Ovary (tissue), 9 donors: ENCODE results near the gene FGFR4. TPM values are rescaled to one million over a fixed set of nuclear protein-coding genes. Genes with fewer than 3 reads are reported as not detected.

Experiments used
- DNase-seq, 5 donors: peaks; one replicate each; pipeline ENCODE4 v3.0.0-alpha.2; 2019 to 2020
- H3K27ac ChIP-seq, 2 donors: fragments of 200-600 bp; one replicate each; pipeline versions ENCODE4 v1.5.1 to v1.8.0; 2019 to 2022
- H3K27me3 ChIP-seq: fragments of 200-600 bp; one replicate; pipeline ENCODE4 v1.8.0; 2022
- H3K36me3 ChIP-seq: fragments of 200-600 bp; sonication (generic); one replicate; pipeline ENCODE4 v1.5.1; 2019
- H3K4me1 ChIP-seq: one replicate; pipeline ENCODE4 v1.8.1; 2013; ENCODE audit warnings: mild to moderate bottlenecking, moderate library complexity; ENCODE audit not compliant: insufficient read depth
- H3K4me3 ChIP-seq: fragments of 200-600 bp; sonication (generic); one replicate; pipeline ENCODE4 v1.5.1; 2017
- H3K9me3 ChIP-seq, 2 donors: fragments of 200-600 bp in 1 of 2; sonication (generic) in 1 of 2; one replicate each; pipeline versions ENCODE4 v1.5.1 to v1.8.1; 2013 to 2019; ENCODE audit warnings: mild to moderate bottlenecking in 1 of 2, moderate library complexity in 1 of 2
- EP300 ChIP-seq: sonication (generic); formaldehyde crosslinking; IDR thresholded peaks from one replicate; pipeline ENCODE4 v1.6.1; 2017; ENCODE audit warnings: antibody characterized with exemption
- POLR2A ChIP-seq: fragments of 450-650 bp; IDR thresholded peaks from one replicate; pipeline ENCODE4 v1.6.1; 2017; ENCODE audit warnings: antibody characterized with exemption, mild to moderate bottlenecking, moderate library complexity
- WGBS, 3 donors: extraction: QIAGEN DNeasy Blood & Tissue Kit in 1 of 3; methylation state at CpG; one replicate each; pipeline versions ENCODE4 v1.1.5 to v1.1.7; 2013 to 2017; 5-methylcytosine and 5-hydroxymethylcytosine counted together
- intact Hi-C, 4 donors: fragments of 100-400 bp; cut with DNase I; formaldehyde crosslinking; loops; one replicate each; pipeline versions ENCODE4 v1.11.0 to v1.15.1; 2022 to 2023
- polyA plus RNA-seq, 2 donors: library from polyadenylated mRNA; stranded (reverse); fragments of 200-250 nt in 1 of 2; fragments of 350-450 nt in 1 of 2; fragmentation: Illumina TruSeq in 1 of 2; extraction: RNeasy Lipid Tissue Mini Kit (QIAGEN cat#74804) in 1 of 2; gene quantifications; one replicate each; pipeline ENCODE4 v1.2.3, GENCODE V29; 2013 to 2014
- total RNA-seq, 7 donors: library from RNA; depleted of rRNA in 2 of 7; stranded (reverse); fragments of >200 nt in 2 of 7; fragmentation: NEBNext Ultra II Directional in 3 of 7; extraction: Animal tissue kit (Norgen Biotek cat#: 25700) in 3 of 7; gene quantifications; one replicate each; pipeline versions ENCODE4 v1.1.0 to v1.2.4, GENCODE V29; 2016 to 2023
- TF ChIP-seq, protein P1 (sequence below), 3 donors: fragments of 450-650 bp in 2 of 3; fragments of 200-600 bp in 1 of 3; IDR thresholded peaks; one replicate each; pipeline versions ENCODE4 v1.5.1 to v1.8.0; 2016 to 2022; ENCODE audit warnings: antibody characterized with exemption in 3 of 3, mild to moderate bottlenecking in 1 of 3
- donor health status: DM: no; HTN: no; CAD: no; lungs with moderate emphysema.
- donor health status: DM: no; HTN: no; CAD: no.
- donor health status: Bipolar disorder and iron deficiency.
- donor health status: DM: yes; HTN: yes; CAD: no.
- donor health status: DM: no; HTN: no; CAD: no.
- donor health status: DM: yes; HTN: yes; CAD: no.

FGFR4 gene
- total and polyA plus RNA-seq, 9 donors, result 2.7 to 90.3 (median 25.6) TPM

DNA sequence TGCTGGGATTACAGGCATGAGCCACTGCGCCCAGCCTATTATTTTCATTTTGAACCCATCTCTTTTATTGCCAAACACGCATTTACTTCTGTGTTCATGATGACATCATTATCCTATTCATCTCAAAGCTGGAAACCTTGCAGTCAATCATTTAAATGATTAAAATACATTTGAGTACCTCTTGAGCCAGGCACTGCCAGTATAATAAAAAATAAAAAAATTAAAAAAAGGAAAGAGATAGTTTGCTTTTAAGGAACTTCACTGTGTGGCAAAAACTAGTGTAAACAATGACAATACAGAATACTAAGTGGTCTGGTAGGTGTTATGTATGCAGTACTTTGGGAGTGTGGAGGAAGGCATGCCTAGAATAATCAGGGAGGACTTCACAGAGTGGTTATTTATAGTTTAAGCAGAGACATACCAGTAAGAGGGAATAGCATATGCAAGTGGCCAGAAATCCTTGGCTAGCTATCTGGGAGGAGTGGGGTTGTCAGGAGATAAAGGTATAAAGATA is 55.4 kb downstream of the FGFR4 start:
- no peak for TF ChIP-seq EP300
- WGBS, 3 donors, result 85 to 90% (median 87%) methylated on average over 2 of the region's 2 CpGs
- Histone ChIP-seq H3K36me3 (no peaks in the 10 kb centered on the region), H3K9me3 (no peaks in the 10 kb centered on the region), H3K27ac (no peak overlapping the region), H3K4me3 (no peak overlapping the region), H3K27me3 (no peaks in the 10 kb centered on the region), H3K4me1 (peaks cover 2% of the 10 kb centered on the region)
- intact Hi-C loops, result no loop called here
- no peak for DNase-seq

DNA sequence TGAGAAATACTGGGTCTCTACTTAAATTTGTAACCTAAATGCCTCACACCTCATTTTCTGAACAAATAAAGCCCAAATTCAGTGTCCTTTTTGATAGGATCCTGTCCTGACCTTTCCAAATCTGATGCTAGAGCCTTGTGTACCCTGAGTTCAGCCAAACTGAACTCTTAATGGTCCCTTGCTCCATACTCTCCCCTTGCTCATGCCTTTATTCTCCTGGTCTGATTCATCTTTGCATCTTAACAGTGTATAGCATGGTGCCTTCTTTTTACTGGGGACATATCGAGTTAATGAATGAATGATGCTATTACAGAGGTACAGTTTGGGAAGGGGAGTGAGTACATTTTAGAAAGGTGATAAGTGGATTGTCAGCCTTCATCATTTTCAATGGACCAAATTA is 56.1 kb downstream of the FGFR4 start:
- DNase-seq, result no peak
- H3K27me3 ChIP-seq, result no peaks in the 10 kb centered on the region
- no peak overlapping the region for H3K27ac ChIP-seq
- no peaks in the 10 kb centered on the region for H3K9me3 ChIP-seq
- no peaks in the 10 kb centered on the region for H3K36me3 ChIP-seq
- 92 to 95% (median 92%) methylated on average over 1 of the region's 1 CpG for WGBS, 3 donors
- intact Hi-C loops, result no loop called here
- H3K4me3 ChIP-seq, result no peak overlapping the region
- H3K4me1 ChIP-seq, result peaks cover 2% of the 10 kb centered on the region
- TF ChIP-seq POLR2A (no peak), EP300 (no peak)
- TF ChIP-seq, protein P1, sequence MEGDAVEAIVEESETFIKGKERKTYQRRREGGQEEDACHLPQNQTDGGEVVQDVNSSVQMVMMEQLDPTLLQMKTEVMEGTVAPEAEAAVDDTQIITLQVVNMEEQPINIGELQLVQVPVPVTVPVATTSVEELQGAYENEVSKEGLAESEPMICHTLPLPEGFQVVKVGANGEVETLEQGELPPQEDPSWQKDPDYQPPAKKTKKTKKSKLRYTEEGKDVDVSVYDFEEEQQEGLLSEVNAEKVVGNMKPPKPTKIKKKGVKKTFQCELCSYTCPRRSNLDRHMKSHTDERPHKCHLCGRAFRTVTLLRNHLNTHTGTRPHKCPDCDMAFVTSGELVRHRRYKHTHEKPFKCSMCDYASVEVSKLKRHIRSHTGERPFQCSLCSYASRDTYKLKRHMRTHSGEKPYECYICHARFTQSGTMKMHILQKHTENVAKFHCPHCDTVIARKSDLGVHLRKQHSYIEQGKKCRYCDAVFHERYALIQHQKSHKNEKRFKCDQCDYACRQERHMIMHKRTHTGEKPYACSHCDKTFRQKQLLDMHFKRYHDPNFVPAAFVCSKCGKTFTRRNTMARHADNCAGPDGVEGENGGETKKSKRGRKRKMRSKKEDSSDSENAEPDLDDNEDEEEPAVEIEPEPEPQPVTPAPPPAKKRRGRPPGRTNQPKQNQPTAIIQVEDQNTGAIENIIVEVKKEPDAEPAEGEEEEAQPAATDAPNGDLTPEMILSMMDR (IDR thresholded peaks at IDR 0.05), result no peak

DNA sequence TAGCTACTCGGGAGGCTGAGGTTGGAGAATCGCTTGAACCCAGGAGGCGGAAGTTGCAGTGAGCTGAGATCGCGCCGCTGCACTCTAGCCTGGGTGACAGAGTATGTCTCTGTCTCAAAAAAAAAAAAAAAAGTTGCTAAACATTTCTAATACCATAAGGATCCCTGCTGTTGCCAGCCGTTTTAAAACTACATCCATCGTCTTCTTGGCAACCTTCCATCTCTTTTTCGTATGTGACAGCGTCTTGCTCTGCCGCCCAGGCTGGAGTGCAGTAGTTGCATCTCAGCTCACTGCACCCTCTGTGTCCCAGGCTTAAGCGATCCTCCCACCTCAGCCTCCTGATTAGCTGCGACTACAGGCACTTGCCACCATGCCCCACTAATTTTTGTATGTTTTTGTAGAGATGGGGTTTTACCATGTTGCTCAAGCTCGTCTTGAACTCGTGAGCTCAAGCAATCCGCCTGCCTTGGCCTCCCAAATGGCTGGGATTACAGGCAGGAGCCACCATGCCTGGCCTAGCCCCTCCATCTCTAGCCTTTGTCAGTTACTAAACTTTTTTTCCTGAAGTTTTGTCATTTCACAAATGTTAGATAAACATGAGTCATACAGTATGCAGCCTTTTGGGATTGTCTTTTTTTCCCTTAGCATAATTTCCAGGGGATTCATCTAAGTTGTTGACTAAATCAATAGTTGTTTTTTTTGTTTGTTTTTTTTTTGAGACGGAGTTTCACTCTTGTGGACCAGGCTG is 60.4 kb downstream of the FGFR4 start:
- H3K4me1 ChIP-seq, result no peaks in the 10 kb centered on the region
- H3K27me3 ChIP-seq, result no peaks in the 10 kb centered on the region
- intact Hi-C loops, result no loop called here
- no peaks in the 10 kb centered on the region for H3K36me3 ChIP-seq
- H3K27ac ChIP-seq, result no peak overlapping the region
- TF ChIP-seq EP300, result no peak
- 84 to 88% (median 87%) methylated on average over 17 of the region's 17 CpGs for WGBS, 3 donors
- H3K9me3 ChIP-seq, result no peaks in the 10 kb centered on the region
- H3K4me3 ChIP-seq, result no peak overlapping the region
- DNase-seq, result no peak

Other genes with a start within 250 kb of the FGFR4 start
- 1 to 10 TPM in 5 of 7 donors, under 1 TPM in 2; 0.61 to 9.9 (median 2.3) TPM for gene HK3, start 187.6 kb upstream of the FGFR4 start, total RNA-seq
- gene HK3, start 187.6 kb upstream of the FGFR4 start, polyA plus RNA-seq, result 1 to 10 TPM; 1.0 to 4.6 TPM
- gene UIMC1, start 80.1 kb upstream of the FGFR4 start, total RNA-seq, result 10 to 100 TPM; 43.4 to 80.2 (median 64.0) TPM
- gene UIMC1, start 80.1 kb upstream of the FGFR4 start, polyA plus RNA-seq, result 10 to 100 TPM; 34.9 to 39.2 TPM
- gene ZNF346, start 64.2 kb upstream of the FGFR4 start, total RNA-seq, result 10 to 100 TPM; 19.2 to 27.7 (median 24.2) TPM
- gene ZNF346, start 64.2 kb upstream of the FGFR4 start, polyA plus RNA-seq, result 10 to 100 TPM; 15.2 to 24.8 TPM
- 100 to 1,000 TPM in 1 of 7 donors, 10 to 100 TPM in 6; 25.6 to 110 (median 83.2) TPM for gene NSD1, start 46.9 kb downstream of the FGFR4 start, total RNA-seq
- 10 to 100 TPM; 11.5 to 28.0 TPM for gene NSD1, start 46.9 kb downstream of the FGFR4 start, polyA plus RNA-seq
- gene RAB24, start 216.8 kb downstream of the FGFR4 start, total RNA-seq, result 10 to 100 TPM; 23.3 to 40.4 (median 26.8) TPM
- 10 to 100 TPM; 17.0 to 40.4 TPM for gene RAB24, start 216.8 kb downstream of the FGFR4 start, polyA plus RNA-seq
- 10 to 100 TPM; 42.8 to 96.8 (median 74.6) TPM for gene PRELID1, start 216.9 kb downstream of the FGFR4 start, total RNA-seq
- 10 to 100 TPM; 65.0 to 77.6 TPM for gene PRELID1, start 216.9 kb downstream of the FGFR4 start, polyA plus RNA-seq
- gene MXD3, start 225.0 kb downstream of the FGFR4 start, total RNA-seq, result 1 to 10 TPM; 3.2 to 9.8 (median 6.2) TPM
- gene MXD3, start 225.0 kb downstream of the FGFR4 start, polyA plus RNA-seq, result 1 to 10 TPM in 1 of 2 donors, under 1 TPM in 1; 0.30 to 6.0 TPM